HG03280 (cell line): ENCODE results near the gene SBNO2.
"Not testable (repeated sequence)": the region's sequence is repeated elsewhere in the genome, so short reads cannot be mapped to it uniquely, and the experiment has no call there.

Experiments
- ATAC-seq: cut with Tn5 transposase; IDR thresholded peaks from one replicate; pipeline ENCODE4 v1.9.1; 2021; ENCODE audit warnings: mild to moderate bottlenecking, moderate library complexity; ENCODE audit not compliant: unreplicated experiment

The SBNO2 gene

DNA sequence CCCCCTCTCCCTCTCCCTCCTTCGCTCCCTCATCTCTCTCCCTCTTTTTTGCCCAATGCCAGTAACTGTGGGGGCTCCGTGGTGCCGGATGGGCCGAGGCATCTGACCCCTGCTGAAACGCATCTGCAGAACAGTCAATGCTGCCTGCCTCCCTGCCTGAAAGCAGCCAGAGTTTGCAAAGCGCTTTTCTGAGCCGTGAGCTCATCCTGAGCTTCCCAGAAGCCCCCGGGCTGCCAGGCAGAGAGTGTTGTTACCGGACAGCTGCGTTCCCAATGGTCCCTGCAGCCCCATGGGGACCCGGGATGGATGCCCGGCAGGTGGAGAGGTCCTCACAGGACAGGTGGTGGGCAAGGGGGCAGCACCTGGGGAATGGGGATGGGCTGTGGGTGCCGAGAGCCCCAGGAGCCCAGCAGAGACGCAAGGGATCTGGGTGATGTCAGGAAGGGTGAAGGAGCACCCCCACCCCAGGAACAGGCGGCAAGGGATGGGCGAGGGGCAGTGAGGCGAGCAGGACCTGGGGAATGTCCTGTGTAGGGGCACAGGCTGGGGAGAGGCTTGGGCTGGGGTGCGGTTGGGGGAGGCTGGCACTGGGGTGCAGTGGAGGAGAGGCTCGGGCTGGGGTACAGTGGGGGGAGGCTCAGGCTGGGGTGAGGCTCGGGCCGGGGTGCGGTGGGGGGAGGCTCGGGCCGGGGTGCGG, 37.3 kb downstream of the SBNO2 start:
- ATAC-seq: no peak

DNA sequence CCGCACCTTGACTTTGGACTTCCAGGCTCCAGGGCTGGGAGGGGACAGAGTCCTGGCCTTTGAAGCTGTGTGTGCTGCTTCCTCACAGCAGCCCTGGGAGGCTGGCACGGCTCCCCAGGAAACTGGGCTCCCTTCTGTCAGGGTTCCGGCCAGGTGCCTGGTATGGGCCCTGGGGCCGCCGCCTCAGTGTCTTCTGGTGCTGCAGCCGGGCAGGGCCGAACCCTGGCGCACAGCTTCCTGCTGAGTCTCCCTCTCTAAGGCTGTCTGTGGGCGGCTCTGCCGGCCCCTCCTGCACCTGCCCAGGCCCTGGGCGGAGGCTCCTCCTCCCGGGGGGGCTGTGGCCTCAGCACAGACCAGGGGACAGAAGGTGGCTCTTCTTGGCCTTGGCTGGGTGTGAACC, 37.9 kb downstream of the SBNO2 start:
- ATAC-seq: no peak

DNA sequence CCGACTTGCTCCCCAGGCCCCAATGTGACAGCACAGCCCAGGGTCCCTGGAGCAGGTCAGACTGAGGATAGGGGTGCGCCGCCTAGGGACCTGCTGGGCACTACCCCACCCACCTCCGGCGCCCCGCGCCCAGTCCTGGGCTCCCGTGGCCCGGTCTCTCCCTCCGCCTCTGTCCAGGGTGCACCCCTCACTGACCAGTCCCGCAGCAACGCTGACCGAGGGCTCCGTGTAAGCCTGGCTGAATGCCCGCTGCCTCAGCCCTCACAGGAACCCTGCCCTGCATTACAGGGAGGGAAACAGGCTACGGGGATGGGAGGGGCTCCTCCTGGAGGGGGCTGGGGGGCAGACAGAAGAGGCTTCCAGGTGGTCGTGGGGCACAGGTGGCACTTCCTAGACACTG, 38.6 kb downstream of the SBNO2 start:
- no peak for ATAC-seq

DNA sequence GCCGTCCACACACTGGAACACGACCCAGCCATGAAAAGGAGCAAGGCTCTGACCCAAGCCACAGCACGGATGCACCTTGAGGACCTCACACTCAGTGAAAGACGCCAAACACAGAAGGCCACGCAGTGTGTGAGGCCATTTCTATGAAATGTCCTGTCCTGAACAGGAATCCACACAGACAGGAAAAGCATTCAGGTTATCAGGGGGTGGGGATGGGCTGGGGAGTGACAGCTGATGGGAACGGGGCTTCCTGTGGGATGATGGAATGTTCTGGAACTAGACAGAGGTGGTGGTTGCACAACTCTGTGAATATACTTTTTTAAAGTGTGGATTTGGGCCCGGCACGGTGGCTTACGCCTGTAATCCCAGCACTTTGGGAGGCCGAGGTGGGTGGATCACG, 39.6 kb downstream of the SBNO2 start:
- no peak for ATAC-seq

DNA sequence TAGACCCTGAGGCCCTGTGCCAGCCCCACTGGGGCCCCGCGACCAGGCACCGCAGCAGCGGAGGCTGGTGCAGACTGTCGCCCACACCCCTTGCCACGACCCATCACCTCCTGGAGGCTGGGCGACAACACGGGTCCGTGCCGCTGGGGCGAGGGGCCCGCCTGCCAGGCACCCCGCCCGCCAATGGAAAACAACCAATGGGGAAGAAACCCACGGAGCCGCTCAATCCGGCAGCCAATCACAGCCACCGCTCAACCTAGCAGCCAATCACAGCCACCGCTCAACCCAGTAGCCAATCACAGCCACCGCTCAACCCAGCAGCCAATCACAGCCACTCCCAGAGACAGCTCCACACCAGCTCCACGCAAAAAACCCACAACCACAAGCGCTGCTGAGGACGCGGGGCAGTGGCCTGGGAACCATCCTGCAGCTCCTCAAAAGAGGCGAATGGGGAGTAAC, 40.6 kb downstream of the SBNO2 start:
- ATAC-seq: peak; percentile 69

DNA sequence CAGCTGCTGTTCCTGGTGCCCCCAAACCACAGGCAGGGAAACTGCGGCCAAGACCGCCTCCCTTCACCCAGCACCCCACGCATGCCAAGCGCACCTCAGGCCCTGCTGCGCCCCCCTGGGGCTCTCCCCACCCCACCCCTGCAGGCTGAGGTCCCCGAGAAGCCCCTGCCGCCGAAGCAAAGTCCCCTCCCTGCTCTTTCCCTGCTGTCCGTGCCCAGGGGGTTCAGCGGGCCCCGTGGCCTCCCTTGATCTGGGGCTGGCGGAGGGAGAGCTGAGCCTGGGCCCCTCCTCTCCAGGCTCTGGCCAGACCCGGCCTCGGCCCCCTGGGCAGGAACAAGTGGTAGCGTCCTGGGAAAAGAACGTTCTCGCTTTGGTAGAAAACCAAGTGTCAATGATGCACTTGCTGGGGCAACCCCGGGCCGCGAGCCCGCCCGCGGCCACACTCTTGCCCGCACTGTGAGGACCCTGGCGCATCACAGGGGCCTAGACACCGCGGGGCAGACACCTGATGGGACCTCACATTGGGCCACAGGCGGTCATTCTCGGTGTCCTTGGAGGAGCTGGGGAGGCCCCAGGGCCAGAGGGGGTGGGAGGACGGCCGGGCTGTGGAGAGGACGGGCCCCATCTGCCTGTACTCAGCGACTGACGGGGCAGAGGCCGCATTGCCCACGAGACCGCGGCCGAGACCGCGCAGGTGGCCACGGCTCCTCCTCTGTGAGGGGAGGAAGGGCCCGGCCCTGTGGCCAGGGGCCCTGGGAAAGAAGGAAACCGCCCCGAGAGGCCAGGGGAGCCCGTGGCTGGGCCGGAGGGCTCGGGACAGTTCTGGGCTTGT, 41.3 kb downstream of the SBNO2 start:
- ATAC-seq: peak; percentile 5

DNA sequence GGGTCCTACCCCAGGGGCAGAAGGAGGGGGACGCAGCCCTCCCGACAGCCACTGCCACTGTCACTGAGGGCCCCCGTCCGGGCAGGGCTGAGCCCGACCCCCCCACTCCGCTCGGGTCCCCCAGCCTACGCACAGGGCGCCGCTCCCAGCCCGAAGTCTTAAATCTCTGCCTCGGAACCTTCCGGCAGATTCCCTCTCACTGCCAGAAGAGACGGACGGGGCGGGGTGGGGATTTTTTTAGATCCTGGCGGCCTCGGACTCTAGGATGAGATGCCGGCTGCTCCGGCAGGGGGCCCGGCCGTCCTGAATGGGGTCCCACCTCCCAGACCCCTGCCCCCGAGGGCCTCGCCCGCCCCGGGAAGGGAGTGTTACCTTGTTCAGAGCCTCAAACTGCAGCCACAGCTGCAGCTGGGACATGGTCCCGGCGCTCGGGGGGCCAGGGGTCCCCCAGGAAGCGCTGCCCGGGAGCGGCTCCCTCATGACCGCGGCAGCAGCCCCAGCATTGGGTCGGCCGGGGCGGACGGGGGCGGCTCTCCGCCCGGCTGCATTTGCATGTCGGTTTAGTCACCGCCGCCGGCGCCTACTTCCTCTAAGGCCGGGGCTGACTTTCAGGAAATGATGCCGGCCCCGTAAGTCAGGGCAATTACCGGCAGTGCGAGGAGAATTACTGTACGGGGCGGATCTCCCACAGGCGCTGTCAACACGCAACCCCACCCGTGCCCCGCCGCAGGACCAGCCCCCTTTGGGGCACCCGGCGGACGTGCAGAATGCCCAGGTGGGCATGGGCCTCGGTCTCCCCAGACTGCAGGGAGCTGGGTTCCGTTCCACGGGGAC, 42.1 kb downstream of the SBNO2 start:
- ATAC-seq: peak; percentile 40

DNA sequence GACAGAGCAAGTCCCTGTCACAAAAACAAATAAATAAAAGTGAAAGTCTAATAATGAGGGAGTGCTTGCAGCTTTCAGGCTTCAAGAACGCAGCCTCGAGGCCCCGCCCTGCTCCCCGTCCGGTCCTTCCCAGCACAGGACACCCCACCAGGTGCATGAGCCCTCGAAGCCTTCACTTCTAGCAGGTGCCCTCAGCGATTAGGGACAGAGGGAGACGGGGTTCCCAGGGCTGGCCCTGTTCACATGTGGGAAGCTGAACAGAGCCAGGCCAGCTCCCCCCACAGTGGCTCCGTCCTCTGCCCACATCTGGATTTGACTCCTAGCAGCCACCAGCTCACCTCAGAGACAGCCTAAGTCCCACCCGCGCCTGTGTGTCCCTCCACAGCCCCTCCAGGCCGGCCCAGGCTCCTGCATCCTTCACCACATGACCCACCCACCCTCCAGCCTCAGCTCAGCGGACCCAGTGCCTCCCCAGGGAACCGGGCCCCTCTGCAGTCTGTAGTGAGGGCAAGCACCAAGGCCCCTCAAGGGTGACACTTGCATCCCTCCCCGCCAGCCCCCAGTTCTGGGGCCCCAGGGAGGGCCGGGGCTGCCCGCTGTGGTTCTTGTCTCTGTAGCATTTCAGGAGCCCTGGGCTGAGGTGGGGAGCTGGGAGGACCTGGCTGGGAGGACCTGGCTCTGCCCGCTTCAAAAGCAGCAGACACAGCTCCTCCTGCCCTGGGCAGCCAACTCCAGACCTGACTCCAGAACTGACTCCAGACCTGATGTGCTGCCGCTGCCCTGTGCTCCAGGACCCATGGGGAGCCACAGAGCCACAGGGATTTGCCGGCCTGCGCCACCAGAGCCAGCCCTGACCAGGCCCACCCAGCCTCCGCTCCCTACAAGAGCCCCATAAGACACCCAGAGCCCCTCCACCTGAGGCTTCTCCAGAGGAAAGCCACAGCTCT, 43.0 kb downstream of the SBNO2 start:
- no peak for ATAC-seq

DNA sequence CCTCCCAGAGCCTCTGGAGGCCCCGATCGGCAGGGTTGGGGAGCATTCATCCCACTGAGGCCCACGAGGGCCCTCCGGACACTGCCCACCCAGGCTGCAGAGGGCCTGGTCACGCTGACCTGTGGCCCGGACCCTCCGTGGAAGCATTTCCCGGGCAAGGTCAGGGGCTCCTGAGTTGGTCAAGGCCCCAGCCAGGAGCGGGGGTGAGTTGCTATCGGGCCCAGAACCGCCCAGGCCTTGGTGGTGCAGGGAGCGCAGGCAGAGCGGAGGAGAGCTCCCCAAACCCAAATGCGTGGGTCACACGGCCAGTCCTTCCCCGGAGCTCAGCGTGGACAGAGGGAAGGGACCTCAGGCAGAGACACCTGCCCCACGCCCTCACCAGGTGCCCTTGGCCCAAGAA, 44.5 kb downstream of the SBNO2 start:
- no peak for ATAC-seq

DNA sequence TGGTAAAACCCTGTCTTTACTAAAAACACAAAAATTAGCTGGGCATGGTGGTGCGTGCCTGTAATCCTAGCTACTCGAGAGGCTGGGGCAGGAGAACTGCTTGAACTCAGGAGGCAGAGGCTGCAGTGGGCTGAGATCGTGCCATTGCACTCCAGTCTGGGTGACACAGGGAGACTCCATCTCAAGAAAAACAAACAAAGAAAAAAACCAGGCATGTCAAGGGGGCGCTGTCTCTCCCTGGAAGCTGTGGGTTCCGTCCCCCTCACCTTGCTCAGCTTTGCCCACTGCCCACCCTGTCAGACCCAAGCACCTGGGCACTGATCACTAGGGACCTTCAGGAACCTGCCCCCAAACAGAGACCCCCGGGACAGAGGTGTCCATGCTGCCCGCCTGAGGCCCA, 45.0 kb downstream of the SBNO2 start:
- not testable (repeated sequence) for ATAC-seq

DNA sequence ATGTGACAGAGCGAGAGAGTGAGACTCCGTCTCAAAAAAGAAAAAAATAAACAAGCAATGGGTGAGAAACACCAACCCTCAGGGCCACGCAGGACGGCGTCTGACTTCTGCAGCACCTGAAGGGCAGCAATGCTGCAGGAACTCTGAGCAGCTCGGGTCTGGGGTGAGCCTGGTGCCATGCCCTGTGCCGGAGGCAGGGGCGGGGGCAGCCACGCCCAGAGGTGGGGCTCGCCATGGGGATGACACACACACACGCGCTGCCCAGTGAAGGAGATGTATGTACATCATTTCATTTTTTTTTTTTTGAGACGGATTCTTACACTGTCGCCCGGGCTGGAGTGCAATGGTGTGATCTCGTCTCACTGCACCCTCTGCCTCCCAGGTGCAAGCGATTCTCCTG, 46.0 kb downstream of the SBNO2 start:
- no peak for ATAC-seq

DNA sequence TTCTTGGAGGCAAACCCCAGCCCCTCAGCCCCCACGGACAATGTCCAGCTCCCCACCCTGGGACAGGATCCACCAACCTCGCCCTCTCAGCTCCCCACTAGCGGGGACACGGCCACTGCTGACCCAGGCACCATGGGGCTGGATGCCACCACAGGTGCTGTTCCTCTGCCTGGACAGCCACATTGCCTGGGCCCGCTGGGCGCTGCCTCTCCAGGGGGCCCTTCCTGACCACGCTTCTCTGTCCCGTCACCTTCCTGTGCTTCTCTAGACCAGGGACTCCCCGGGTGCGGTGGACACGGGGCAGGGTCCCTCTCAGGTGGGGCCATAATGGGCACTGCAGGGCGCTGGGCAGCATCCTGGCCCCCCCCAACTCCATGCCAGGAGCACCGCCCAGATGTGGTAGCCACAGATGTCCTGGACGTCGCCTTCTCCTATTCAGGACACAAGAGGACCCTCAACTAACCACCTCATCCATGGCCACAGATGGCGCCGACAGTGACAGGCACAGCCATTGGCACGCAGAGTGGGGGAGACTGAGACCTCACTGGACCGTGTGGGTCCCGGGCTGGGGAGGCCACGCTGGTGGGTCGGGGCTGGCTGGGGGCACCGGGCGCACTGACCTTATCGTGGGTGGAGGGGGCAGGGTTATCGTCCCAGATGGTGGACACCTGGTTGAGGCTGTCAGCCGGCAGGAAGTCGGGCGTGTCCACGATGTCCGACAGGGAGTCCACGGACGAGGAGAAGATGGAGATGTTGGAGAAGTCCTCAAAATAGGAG, 46.9 kb downstream of the SBNO2 start:
- no peak for ATAC-seq

DNA sequence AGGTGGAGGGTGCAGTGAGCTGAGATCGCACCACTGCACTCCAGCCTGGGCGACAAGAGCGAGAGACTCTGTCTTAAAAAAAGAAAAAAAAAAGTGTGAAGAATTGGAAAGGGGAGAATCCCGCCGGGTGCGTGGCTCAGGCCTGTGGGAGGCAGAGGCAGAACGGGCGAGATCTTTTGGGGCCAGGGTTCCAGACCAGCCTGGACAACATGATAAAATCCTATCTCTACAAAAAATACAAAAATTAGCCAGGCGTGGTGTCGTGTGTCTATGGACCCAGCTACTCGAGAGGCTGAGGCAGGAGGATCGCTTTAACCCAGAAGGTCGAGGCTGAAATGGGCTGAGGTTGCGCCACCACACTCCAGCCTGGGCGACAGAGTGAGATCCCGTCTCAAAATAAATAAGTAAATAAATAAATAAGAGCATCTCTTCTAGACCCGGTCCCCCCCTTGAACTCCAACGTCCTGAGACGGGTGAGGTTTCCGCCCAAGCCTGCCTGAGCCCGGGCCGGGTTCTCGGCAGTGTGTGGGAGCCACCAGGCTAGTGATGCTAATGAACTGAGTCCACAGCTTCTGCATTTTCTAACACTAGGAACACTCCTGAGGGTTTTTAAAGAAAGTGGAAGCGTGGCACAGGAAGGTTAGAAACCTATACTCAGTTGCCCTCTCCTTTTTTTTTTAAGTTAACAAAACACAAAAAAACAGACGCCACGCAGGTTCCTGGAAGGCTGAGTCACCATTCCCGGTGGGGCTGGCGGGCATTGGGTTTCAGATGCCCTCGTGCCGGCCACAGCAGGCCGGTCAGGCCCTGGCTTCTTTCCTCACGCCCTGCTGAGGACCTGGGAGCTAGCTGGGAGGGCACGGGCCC, 48.2 kb downstream of the SBNO2 start:
- ATAC-seq: no peak

DNA sequence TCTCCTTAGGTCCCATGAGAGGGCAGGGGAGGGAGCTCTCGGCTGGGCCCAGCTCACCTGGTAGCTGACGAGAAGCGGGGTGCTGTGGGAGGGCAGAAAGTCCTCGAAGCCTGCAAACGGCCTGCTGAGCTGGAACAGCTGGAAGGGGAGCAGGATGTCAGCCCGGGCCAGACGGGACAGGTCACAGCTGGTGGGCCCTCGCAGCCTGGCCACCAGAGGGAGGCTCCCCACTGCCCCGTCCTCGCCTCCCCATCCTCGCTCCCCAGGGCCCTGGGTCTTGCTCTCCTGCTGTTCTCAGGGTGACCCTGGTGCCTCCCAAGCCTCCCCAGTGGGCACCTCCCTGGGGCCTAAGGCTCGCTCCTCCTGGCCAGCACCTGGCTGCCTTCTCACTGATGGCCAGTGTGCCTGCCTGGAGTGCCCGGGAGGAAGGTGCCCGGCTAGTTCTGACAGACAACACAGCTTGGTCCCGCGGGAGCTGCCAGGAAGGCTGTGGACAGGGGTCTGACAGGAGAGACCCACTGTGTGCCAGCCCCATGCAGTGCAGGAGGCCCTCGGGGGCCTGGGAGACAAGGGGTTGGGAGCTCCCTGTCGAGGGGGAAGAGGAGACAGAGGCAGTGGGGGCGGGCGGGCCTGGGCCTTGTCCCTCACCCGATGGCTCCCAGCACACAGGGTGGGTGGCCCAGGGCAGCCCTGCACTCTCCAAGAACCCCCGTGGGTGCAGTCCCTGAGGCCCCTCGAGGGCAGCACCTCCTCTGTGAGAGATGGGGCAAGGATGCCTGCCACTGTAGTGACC, 50.0 kb downstream of the SBNO2 start:
- no peak for ATAC-seq

DNA sequence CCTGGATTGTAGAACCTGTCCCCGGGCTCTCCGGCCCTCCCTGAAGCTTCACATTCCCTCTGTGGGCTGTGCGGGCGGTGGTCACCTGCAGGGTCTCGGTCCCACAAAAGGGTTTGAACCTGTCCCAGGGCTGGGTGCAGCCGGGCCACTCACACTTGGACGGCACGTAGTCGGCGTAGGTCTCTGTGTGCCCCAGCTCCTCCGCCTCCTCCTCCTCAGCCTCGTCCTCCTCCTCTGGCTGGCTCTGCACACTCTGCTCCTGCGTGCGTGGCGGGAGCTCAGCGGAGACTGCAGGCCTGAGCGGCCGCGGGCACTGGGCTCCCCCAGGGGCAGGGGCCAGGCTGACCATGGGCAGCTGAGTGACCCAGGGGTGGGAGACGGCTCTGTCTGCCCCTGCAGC, 50.7 kb downstream of the SBNO2 start:
- ATAC-seq: no peak

DNA sequence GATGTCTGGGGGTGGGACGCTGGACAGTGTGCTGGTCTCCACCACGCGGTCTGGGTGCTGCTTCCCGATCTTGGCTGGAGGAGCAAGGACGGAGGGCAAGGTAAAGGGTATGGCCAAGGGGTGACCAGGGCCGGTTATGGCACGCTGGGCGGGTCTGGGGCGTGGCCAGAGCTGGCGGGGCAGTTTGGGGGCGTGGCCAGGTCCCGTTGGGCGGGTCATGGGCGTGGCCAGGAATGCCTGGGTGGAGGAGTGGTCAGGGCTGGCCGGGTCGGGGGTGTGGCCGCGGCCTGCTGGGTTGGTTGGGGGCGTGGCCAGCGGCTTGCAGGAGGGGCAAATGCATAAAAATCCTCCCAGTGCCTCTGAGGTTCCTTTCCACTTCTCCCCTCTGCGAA, 51.1 kb downstream of the SBNO2 start:
- ATAC-seq: no peak

DNA sequence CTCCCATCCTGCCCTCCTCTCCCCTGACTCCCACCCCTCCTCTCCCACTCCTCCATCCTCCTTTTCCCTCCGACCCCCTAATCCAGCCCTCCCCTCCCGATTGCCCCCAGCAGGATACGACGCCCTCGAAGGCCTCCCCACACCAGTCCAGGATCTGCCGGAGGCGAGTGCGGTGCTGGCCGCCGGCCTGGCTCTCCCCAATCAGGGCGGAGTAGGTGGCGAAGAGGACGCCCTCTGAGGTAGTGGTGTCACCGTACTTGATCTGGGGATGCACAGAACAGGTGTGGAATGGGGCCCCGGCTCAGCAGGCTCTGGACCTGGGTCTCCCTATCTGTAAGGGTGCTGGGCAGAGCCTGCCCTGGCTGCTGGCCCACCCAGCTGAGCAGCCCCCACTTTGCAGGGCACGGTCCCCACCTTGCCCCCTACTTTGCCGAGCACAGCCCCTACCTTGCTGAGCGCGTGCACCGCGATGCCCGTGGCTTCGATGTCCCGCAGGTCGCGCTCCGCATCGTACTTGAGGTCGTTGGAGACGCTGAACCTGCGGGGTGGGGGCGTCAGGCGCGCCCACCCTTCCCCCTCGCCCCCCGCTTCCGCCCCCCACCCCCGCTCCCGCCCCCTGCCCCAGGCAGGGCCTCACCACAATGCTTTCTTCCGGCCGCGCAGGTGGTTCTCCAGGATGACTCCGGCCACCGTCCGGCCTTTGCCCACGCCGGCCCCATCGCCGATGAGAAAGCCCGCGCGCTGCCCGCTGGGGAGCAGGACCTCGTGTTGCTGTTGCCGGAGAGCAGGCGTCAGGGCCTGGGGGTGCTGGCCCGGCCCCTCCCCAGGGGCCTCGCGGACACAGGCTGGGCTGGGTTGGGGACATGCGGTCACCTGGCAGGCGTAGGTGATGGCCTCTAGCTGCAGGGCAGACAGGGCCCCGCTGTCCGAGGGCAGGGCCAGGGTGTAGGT, 51.8 kb downstream of the SBNO2 start:
- ATAC-seq: no peak
